HL-60 (cell line): Measurements from ENCODE around the gene PAPPA2.

Experiments used
- CTCF ChIP-seq: IDR thresholded peaks from one replicate; pipeline ENCODE4 v1.5.1; 2011; ENCODE audit warnings: low read length, control low read depth, inconsistent platforms; ENCODE audit not compliant: insufficient read depth
- POLR2AphosphoS5 ChIP-seq: IDR thresholded peaks from 2 replicates; pipeline ENCODE4 v1.6.1; 2012; ENCODE audit warnings: low read depth

- TF ChIP-seq POLR2AphosphoS5 (no peak), CTCF (no peak)
These were observed 257.9 kb downstream of the PAPPA2 start for GRCh38 chr1:176720838-176721237.
